PC-9 (cell line): ENCODE measurements around the gene LAMB4. TPM values are rescaled to one million over a fixed set of nuclear protein-coding genes. Genes with fewer than 3 reads are reported as not detected.

ENCODE experiments used
- BruUV-seq: library from RNA; stranded (reverse); fragments of 400-500 nt; replicated peaks from 2 replicates; lab custom pipeline; 2021; lab: Mats Ljungman, UMichigan
- CTCF ChIA-PET: fragments of 300-600 bp; sonication (Branson Sonifier 250); formaldehyde crosslinking; loops from one replicate; lab custom pipeline; 2022; ENCODE audit warnings: antibody characterized with exemption; lab: Charles Lee
- POLR2A ChIA-PET: fragments of 300-600 bp; sonication (Branson Sonifier 250); formaldehyde crosslinking; loops from one replicate; lab custom pipeline; 2022; ENCODE audit warnings: antibody characterized with exemption; ENCODE audit not compliant: unreplicated experiment; lab: Charles Lee
- DNase-seq, 2 experiments: peaks; one replicate each; pipeline versions ENCODE4 v3.0.0 to v3.0.0-alpha.2; 2015 to 2022; ENCODE audit warnings: mixed read lengths in 1 of 2
- H2AFZ ChIP-seq: fragments of 200-600 bp; sonication (generic); 2 replicates; pipeline ENCODE4 v1.8.1; 2017; ENCODE audit warnings: antibody characterized with exemption
- H3F3A ChIP-seq: fragments of 200-600 bp; sonication (generic); 2 replicates; pipeline ENCODE4 v1.8.1; 2017; ENCODE audit warnings: antibody characterized with exemption, mild to moderate bottlenecking, low read depth; ENCODE audit not compliant: insufficient read depth
- H3K27ac ChIP-seq: fragments of 200-600 bp; sonication (generic); 2 replicates; pipeline ENCODE4 v1.6.1; 2016; ENCODE audit warnings: mixed run types
- H3K27me3 ChIP-seq: fragments of 200-600 bp; sonication (generic); 2 replicates; pipeline ENCODE4 v1.6.1; 2016; ENCODE audit warnings: low read depth, mixed run types; ENCODE audit not compliant: insufficient read depth
- H3K36me3 ChIP-seq: fragments of 200-600 bp; sonication (generic); 2 replicates; pipeline ENCODE4 v1.6.1; 2016; ENCODE audit warnings: low read depth, mixed run types
- H3K4me1 ChIP-seq: fragments of 200-600 bp; sonication (generic); replicated peaks from 2 replicates; pipeline ENCODE4 v1.6.1; 2016; ENCODE audit warnings: mixed run types; ENCODE audit not compliant: insufficient read depth
- H3K4me2 ChIP-seq: fragments of 200-600 bp; sonication (generic); 2 replicates; pipeline ENCODE4 v1.6.1; 2017; ENCODE audit warnings: mixed run types
- H3K4me3 ChIP-seq: fragments of 200-600 bp; sonication (generic); 2 replicates; pipeline ENCODE4 v1.6.1; 2016; ENCODE audit warnings: mixed run types
- H3K79me2 ChIP-seq: fragments of 200-600 bp; sonication (generic); 2 replicates; pipeline ENCODE4 v1.6.1; 2017; ENCODE audit warnings: low read depth, mixed run types
- H3K9me2 ChIP-seq: fragments of 200-600 bp; sonication (generic); 2 replicates; pipeline ENCODE4 v1.8.1; 2017; ENCODE audit warnings: mild to moderate bottlenecking; ENCODE audit not compliant: insufficient read depth
- H3K9me3 ChIP-seq: fragments of 200-600 bp; sonication (generic); 2 replicates; pipeline ENCODE4 v1.8.1; 2016; ENCODE audit warnings: low read depth; ENCODE audit not compliant: insufficient read depth
- H4K20me1 ChIP-seq: fragments of 200-600 bp; sonication (generic); 2 replicates; pipeline ENCODE4 v1.8.1; 2017; ENCODE audit not compliant: insufficient read depth
- EZH2 ChIP-seq: fragments of 200-600 bp; sonication (generic); IDR thresholded peaks from 2 replicates; pipeline ENCODE4 v1.8.0; 2017; ENCODE audit warnings: antibody characterized with exemption, low read depth
- intact Hi-C: fragments of 100-400 bp; cut with micrococcal nuclease; formaldehyde crosslinking; loops from one replicate; pipeline ENCODE4 v1.10.0; 2022; ENCODE audit not compliant: unreplicated experiment
- total RNA-seq: library from RNA; stranded (reverse); gene quantifications from 2 replicates; pipeline ENCODE4 v1.2.3, GENCODE V29; 2021
- TF ChIP-seq, protein P1 (sequence below): fragments of 200-600 bp; sonication (generic); conservative IDR thresholded peaks from 2 replicates; pipeline ENCODE4 v1.6.1; 2017; ENCODE audit warnings: mixed run types, antibody characterized with exemption, mild to moderate bottlenecking, moderate library complexity

Gene LAMB4
- total RNA-seq, 1 experiment from 2014 or later: 0.83 TPM

- ChIA-PET POLR2A (no interaction called here), CTCF (no interaction called here)
- no peak for DNase-seq
- H3K4me3 ChIP-seq: no peak overlapping the region
- H3K36me3 ChIP-seq: no peaks in the 10 kb centered on the region
- H3K9me3 ChIP-seq: no peaks in the 10 kb centered on the region; the same call in 1 of the 2 replicates
- H3K9me2 ChIP-seq: no peaks in the 10 kb centered on the region
- intact Hi-C loops: no loop called here
- no peak overlapping the region for H2AFZ ChIP-seq
- H4K20me1 ChIP-seq: no peaks in the 10 kb centered on the region
- H3K4me2 ChIP-seq: no peak overlapping the region
- no TSS peak for BruUV-seq
- H3F3A ChIP-seq: no peaks in the 10 kb centered on the region
- no peaks in the 10 kb centered on the region for H3K4me1 ChIP-seq
- TF ChIP-seq, protein P1, sequence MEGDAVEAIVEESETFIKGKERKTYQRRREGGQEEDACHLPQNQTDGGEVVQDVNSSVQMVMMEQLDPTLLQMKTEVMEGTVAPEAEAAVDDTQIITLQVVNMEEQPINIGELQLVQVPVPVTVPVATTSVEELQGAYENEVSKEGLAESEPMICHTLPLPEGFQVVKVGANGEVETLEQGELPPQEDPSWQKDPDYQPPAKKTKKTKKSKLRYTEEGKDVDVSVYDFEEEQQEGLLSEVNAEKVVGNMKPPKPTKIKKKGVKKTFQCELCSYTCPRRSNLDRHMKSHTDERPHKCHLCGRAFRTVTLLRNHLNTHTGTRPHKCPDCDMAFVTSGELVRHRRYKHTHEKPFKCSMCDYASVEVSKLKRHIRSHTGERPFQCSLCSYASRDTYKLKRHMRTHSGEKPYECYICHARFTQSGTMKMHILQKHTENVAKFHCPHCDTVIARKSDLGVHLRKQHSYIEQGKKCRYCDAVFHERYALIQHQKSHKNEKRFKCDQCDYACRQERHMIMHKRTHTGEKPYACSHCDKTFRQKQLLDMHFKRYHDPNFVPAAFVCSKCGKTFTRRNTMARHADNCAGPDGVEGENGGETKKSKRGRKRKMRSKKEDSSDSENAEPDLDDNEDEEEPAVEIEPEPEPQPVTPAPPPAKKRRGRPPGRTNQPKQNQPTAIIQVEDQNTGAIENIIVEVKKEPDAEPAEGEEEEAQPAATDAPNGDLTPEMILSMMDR: no peak
- TF ChIP-seq EZH2: no peak
- H3K79me2 ChIP-seq: no peaks in the 10 kb centered on the region
- no peaks in the 10 kb centered on the region for H3K27me3 ChIP-seq
- H3K27ac ChIP-seq: no peak overlapping the region
Measured at GRCh38 chr7:108170251-108170650, 40.1 kb upstream of the LAMB4 start.

DNA sequence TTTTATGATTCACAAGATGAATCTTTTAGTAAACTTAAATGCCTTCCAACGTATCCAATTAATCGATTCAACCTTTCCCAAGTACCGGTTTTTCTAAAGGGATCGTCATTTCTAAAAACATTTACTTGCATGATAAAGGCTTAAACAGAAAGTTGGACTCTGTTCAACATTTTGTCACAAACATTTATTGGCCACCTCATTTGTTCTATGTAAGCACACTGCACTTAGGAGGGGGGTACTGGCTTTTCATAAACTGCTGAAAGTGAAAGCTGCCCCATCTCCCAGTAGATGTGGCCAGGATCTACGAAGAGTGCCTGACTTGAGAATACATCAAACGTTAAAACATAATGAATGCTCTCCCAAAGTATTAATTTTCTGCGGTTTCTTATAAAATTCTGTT lies 37.3 kb upstream of the LAMB4 start:
- no peak overlapping the region for H3K4me3 ChIP-seq
- no peak for DNase-seq
- intact Hi-C loops: no loop called here
- no peak overlapping the region for H3K27ac ChIP-seq
- no peaks in the 10 kb centered on the region for H3K9me2 ChIP-seq
- TF ChIP-seq, protein P1: no peak
- TF ChIP-seq EZH2: no peak
- POLR2A ChIA-PET: no interaction called here
- H3K4me1 ChIP-seq: no peaks in the 10 kb centered on the region
- no peaks in the 10 kb centered on the region for H3K9me3 ChIP-seq
- H4K20me1 ChIP-seq: no peaks in the 10 kb centered on the region
- no peaks in the 10 kb centered on the region for H3K79me2 ChIP-seq
- no peaks in the 10 kb centered on the region for H3K27me3 ChIP-seq
- no peaks in the 10 kb centered on the region for H3F3A ChIP-seq
- CTCF ChIA-PET: interaction anchor here (0.6 kb wide), 1 partner anchor 292 kb away, joined by 5 read pairs; no protein-coding TSS in a partner anchor
- H2AFZ ChIP-seq: no peak overlapping the region
- no peaks in the 10 kb centered on the region for H3K36me3 ChIP-seq
- no TSS peak for BruUV-seq
- no peak overlapping the region for H3K4me2 ChIP-seq

DNA sequence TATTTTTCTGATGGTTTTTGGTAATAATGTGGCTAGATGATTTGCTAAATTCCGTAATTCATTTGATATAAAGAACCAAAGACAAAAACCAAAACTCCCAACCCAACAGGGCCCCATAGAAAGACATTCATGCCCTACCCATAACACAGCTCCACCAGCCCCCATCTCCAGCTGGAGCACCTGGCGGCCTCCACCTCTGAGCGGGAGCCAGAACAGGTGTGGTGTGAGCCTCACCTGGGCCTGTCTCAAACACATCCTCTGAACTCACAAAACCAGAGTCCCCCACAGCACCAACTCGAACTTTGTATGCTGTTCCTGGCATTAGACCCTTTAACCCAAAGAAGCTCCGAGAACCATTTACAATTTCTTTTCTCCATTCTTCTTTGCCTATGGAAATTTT lies 36.5 kb upstream of the LAMB4 start:
- no peak for DNase-seq
- ChIA-PET POLR2A (interaction anchor here (0.6 kb wide), 1 partner anchor 301 kb away, joined by 3 read pairs; no protein-coding TSS in a partner anchor), CTCF (interaction anchor here (0.6 kb wide), 1 partner anchor 293 kb away, joined by 5 read pairs; no protein-coding TSS in a partner anchor)
- no TSS peak for BruUV-seq
- Histone ChIP-seq H3K36me3 (no peaks in the 10 kb centered on the region), H3K4me3 (no peak overlapping the region), H3K4me2 (no peak overlapping the region), H3K27ac (no peak overlapping the region), H3F3A (no peaks in the 10 kb centered on the region), H3K27me3 (no peaks in the 10 kb centered on the region), H3K4me1 (no peaks in the 10 kb centered on the region), H3K9me2 (no peaks in the 10 kb centered on the region), H3K79me2 (no peaks in the 10 kb centered on the region), H3K9me3 (no peaks in the 10 kb centered on the region), H2AFZ (no peak overlapping the region), H4K20me1 (no peaks in the 10 kb centered on the region)
- no peak for TF ChIP-seq EZH2
- TF ChIP-seq, protein P1: no peak
- intact Hi-C loops: no loop called here
